Kidney epithelial cell (primary cell): ENCODE measurements around the gene OCIAD1. TPM values are rescaled to one million over a fixed set of nuclear protein-coding genes. Genes with fewer than 3 reads are reported as not detected.

Experiments
- DNase-seq: peaks from one replicate; pipeline ENCODE4 v3.0.0-alpha.2; 2010; ENCODE audit warnings: low read depth
- H3K27me3 ChIP-seq: 2 replicates; pipeline ENCODE4 v1.6.0; 2011; ENCODE audit warnings: low read length; ENCODE audit not compliant: control insufficient read depth, insufficient read depth
- H3K36me3 ChIP-seq: 2 replicates; pipeline ENCODE4 v1.5.1; 2011; ENCODE audit warnings: low read length; ENCODE audit not compliant: control insufficient read depth, insufficient read depth
- H3K4me3 ChIP-seq: 2 replicates; pipeline ENCODE4 v1.5.1; 2011; ENCODE audit warnings: low read depth, mild to moderate bottlenecking, control low read depth, low read length
- total RNA-seq: library from RNA; depleted of rRNA; stranded (reverse); fragments of >200 nt; gene quantifications from 2 replicates; pipeline ENCODE4 v1.2.3, GENCODE V29; 2015
- TF ChIP-seq, protein P1 (sequence below): IDR thresholded peaks from 2 replicates; pipeline ENCODE4 v1.5.1; 2011; ENCODE audit warnings: mild to moderate bottlenecking, moderate library complexity, low read length, control low read depth, inconsistent platforms; ENCODE audit not compliant: insufficient read depth, poor library complexity, severe bottlenecking

OCIAD1 gene
- total RNA-seq, 1 donor from 2014 or later: 166 TPM

DNA sequence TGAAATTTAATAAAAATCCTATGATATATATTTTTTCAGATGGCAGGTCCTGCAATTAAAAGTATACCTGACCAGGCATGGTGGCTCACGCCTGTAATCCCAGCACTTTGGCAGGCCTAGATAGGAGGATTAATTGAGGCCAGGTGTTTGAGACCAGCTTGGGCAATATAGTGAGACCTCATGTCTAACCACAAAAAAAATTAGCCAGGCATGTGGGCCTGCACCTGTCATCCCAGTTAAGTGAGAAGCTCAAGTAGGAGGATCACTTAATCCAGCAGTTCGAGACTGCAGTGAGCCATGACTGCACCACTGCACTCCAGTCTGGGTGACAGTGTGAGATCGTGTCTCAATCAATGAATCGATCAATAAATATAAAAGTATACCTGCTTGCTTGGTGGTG is 73.2 kb downstream of the OCIAD1 start:
- no peak for DNase-seq
- peaks cover 4% of the 10 kb centered on the region for H3K36me3 ChIP-seq
- TF ChIP-seq, protein P1, sequence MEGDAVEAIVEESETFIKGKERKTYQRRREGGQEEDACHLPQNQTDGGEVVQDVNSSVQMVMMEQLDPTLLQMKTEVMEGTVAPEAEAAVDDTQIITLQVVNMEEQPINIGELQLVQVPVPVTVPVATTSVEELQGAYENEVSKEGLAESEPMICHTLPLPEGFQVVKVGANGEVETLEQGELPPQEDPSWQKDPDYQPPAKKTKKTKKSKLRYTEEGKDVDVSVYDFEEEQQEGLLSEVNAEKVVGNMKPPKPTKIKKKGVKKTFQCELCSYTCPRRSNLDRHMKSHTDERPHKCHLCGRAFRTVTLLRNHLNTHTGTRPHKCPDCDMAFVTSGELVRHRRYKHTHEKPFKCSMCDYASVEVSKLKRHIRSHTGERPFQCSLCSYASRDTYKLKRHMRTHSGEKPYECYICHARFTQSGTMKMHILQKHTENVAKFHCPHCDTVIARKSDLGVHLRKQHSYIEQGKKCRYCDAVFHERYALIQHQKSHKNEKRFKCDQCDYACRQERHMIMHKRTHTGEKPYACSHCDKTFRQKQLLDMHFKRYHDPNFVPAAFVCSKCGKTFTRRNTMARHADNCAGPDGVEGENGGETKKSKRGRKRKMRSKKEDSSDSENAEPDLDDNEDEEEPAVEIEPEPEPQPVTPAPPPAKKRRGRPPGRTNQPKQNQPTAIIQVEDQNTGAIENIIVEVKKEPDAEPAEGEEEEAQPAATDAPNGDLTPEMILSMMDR: no peak
- H3K27me3 ChIP-seq: no peaks in the 10 kb centered on the region
- H3K4me3 ChIP-seq: no peak overlapping the region

DNA sequence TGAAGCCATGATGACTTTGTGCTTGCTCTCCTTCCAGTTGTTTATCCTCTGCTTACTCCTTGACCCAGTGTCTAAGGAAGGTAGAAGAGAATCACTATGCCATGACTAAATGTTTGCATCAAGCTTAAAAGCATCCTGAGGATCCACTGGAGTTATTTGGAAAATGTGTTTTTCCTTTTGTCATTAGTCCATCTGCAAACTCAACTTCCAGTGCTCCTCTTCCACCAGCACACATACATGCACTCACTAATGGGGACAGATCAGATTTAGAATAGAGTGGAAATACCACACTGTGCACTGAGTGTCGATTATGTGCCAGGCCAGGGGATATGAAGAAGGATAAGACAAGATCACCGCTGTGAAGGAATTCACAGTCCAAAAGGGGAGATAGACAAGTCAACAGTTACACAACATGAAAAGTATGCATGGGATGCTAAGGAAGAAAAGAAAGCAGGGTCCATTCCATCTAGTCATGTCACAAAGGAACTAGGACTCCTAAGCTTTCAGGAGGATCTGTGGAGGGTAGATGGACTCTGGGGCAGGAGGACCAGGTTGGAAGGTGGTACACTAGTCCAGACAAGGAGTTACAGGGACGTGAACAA is 73.8 kb downstream of the OCIAD1 start:
- Histone ChIP-seq H3K4me3 (no peak overlapping the region), H3K27me3 (no peaks in the 10 kb centered on the region), H3K36me3 (peaks cover 4% of the 10 kb centered on the region)
- DNase-seq: no peak
- TF ChIP-seq, protein P1: no peak

DNA sequence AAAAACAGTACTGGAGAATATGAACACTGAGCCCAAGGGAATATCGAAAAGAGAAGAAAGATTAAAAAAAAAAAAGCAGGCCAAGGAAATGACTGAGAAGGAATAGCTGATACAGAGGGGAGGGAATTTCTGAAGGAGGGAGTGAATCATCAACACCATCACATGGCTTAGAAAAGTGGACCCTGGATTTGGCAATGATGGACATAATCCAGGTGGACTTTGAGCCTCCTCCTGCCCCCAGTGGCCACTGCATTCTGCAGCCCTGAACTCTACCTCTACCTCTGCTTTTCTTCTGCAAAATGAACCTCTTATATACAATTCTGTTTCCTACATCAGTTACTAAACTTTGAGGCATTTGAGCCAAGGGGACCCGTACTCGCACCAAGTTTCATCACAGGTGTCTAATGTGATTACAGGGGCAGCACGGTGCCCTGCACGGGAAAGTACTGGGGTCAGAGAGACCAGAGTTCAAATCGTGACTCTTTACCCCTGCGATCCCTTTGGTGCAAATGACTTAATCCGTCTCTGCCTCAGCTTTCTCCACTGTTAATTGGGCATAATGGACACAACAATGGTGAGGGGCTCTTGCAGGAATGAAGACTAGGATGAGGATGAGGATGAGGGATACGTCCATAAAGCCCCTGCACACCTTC is 74.6 kb downstream of the OCIAD1 start:
- TF ChIP-seq, protein P1: peak; percentile 33
- peak overlapping the region; percentile 83 for H3K4me3 ChIP-seq
- no peaks in the 10 kb centered on the region for H3K27me3 ChIP-seq
- peak; percentile 41 for DNase-seq
- peaks cover 4% of the 10 kb centered on the region for H3K36me3 ChIP-seq

DNA sequence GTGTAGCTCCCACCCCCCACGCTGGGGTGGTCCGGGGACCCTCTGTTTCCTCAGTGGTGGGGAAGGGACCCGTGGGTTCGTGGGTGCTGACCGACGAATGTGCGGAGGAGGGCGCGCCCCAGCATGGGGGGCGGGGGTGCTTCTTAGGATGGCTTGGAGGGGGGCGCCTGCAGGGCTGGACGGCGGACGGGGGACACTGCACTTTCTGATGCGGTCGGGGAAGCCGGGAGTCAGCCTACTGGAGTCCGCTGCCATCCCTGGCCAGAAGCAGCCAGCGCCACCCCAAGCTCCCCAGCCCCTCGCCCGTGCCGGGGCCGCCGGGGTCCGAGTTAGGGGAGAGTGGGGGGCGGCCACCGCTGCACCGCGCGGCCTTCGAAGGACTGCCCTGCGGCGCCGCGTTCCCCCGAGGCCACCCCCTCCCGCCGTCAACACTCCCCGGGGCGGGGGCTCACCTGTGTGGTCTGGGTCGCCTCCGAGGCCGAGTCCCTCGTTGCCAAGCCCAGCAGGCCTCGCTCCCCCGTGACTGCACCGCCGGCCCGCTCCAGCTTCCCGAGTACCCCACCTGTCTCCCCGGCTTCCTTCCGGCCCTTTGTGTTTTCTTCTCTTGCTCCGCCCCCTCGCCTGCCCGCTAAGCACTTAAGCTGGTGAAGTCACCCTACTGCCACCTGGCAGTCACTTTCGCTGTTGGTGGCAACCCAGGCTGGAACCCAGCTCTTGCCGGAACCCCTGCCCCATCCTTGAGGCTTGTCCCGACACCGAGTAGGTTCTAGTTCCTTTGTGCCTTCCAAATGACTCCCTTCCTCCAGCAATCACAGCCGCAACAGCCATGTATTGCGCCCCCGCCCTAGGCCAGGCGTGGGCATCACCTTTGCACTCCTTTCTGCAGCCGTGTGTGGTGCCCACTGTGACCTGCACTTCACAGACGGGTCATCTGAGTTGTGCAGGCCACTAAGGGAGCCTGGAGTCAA is 75.6 kb downstream of the OCIAD1 start, which contains the start of gene OCIAD2:
Gene OCIAD2 (minus strand): TSS at position 569 of the 968 bp plus-strand sequence. CDS start 2,225 bp downstream, outside the sequence.
- Histone ChIP-seq H3K4me3 (peak within 1 kb of the TSS; percentile 83), H3K36me3 (peaks cover 4% of the 10 kb centered on the region), H3K27me3 (no peaks in the 10 kb centered on the region)
- TF ChIP-seq, protein P1: no peak
- DNase-seq: peak; percentile 39

DNA sequence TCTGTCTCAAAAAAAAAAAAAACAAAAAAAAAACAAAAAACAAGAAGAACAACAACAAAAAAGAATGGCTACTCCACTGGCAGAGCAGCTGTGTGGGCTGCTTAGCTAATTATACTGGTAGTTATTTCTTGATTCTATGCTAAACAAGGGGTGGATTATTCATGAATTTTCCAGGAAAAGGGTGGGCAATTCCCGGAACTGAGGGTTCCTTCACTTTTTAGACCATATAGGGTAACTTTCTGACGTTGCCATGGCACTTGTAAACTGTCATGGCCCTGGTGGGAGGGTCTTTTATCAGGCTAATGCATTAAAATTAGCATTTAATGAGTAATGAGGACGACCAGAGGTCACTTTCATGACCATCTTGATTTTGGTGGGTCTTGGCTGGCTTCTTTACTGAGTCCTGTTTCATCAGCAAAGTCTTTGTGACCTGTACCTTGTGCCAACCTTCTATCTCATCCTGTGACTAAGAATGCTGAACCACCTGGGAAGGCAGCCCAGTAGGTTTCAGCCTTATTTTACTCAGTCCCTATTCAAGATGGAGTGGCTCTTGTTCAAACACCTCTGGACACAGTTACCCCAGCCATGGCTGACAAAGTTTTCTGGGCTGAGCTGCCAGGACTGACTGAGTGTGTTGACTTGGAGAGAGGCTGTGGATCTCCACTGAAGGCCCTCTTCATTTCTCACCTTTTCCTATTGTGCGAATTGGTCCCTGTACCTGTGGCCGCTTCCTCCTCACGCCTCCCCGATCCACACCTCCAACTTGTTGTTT is 77.0 kb downstream of the OCIAD1 start:
- TF ChIP-seq, protein P1: no peak
- Histone ChIP-seq H3K27me3 (no peaks in the 10 kb centered on the region), H3K4me3 (no peak overlapping the region), H3K36me3 (peaks cover 2% of the 10 kb centered on the region)
- DNase-seq: no peak
